OCI-LY7 (cell line): Measurements from ENCODE around the gene GRB10. TPM values are rescaled to one million over a fixed set of nuclear protein-coding genes. Genes with fewer than 3 reads are reported as not detected.

ENCODE experiments used
- BruUV-seq: library from RNA; stranded (reverse); fragments of 400-500 nt; replicated peaks from 2 replicates; lab custom pipeline; 2021; lab: Mats Ljungman, UMichigan
- CTCF ChIA-PET: fragments of 300-600 bp; sonication (Branson Sonifier 250); formaldehyde crosslinking; loops from one replicate; lab custom pipeline; 2022; ENCODE audit warnings: antibody characterized with exemption; ENCODE audit not compliant: unreplicated experiment; lab: Charles Lee
- POLR2A ChIA-PET: fragments of 300-600 bp; sonication (Branson Sonifier 250); formaldehyde crosslinking; loops from one replicate; lab custom pipeline; 2022; ENCODE audit warnings: antibody characterized with exemption; lab: Charles Lee
- DNase-seq: peaks from one replicate; pipeline ENCODE4 v3.0.0-alpha.2; 2015; ENCODE audit warnings: low spot score
- H2AFZ ChIP-seq: fragments of 200-600 bp; sonication (generic), shearing (Covaris generic); 2 replicates; pipeline ENCODE4 v1.6.1; 2014; ENCODE audit warnings: mild to moderate bottlenecking, antibody characterized with exemption, low read length, moderate library complexity
- H3K27ac ChIP-seq: fragments of 200-600 bp; sonication (generic); 2 replicates; pipeline ENCODE4 v1.5.1; 2014; ENCODE audit warnings: mixed run types, low read depth, mild to moderate bottlenecking, moderate library complexity, low read length, inconsistent platforms; ENCODE audit not compliant: poor library complexity, severe bottlenecking
- H3K36me3 ChIP-seq: fragments of 200-600 bp; sonication (generic); 2 replicates; pipeline ENCODE4 v1.6.1; 2014; ENCODE audit warnings: mild to moderate bottlenecking, antibody characterized with exemption, low read length, moderate library complexity, mixed read lengths; ENCODE audit not compliant: insufficient read depth
- H3K4me1 ChIP-seq: fragments of 200-600 bp; sonication (generic); 2 replicates; pipeline ENCODE4 v1.5.1; 2014; ENCODE audit warnings: mild to moderate bottlenecking, low read length; ENCODE audit not compliant: insufficient read depth, poor library complexity, severe bottlenecking
- H3K4me2 ChIP-seq: fragments of 200-600 bp; sonication (generic); 2 replicates; pipeline ENCODE4 v1.6.1; 2014; ENCODE audit warnings: mild to moderate bottlenecking, low read length
- H3K4me3 ChIP-seq: fragments of 200-600 bp; sonication (generic); 2 replicates; pipeline ENCODE4 v1.5.1; 2014; ENCODE audit warnings: mild to moderate bottlenecking, low read depth, low read length; ENCODE audit not compliant: poor library complexity, severe bottlenecking
- H3K79me2 ChIP-seq: fragments of 200-600 bp; sonication (generic); 2 replicates; pipeline ENCODE4 v1.6.1; 2016; ENCODE audit warnings: low read depth, mild to moderate bottlenecking, low read length, moderate library complexity, mixed read lengths; ENCODE audit not compliant: insufficient read depth
- H3K9me2 ChIP-seq: fragments of 200-600 bp; sonication (generic); 2 replicates; pipeline ENCODE4 v1.6.1; 2016; ENCODE audit warnings: mild to moderate bottlenecking, low read length, mixed read lengths; ENCODE audit not compliant: insufficient read depth
- H3K9me3 ChIP-seq: fragments of 200-600 bp; sonication (generic); 2 replicates; pipeline ENCODE4 v1.6.1; 2014; ENCODE audit warnings: mild to moderate bottlenecking, mixed run types, low read length, mixed read lengths
- H4K20me1 ChIP-seq: fragments of 200-600 bp; sonication (generic); 2 replicates; pipeline ENCODE4 v1.6.1; 2014; ENCODE audit warnings: mild to moderate bottlenecking, antibody characterized with exemption, low read length, moderate library complexity, mixed read lengths; ENCODE audit not compliant: insufficient read depth
- CTCF ChIP-seq: fragments of 200-600 bp; sonication (generic); conservative IDR thresholded peaks from 2 replicates; pipeline ENCODE4 v1.5.1; 2014; ENCODE audit warnings: mild to moderate bottlenecking, antibody characterized with exemption, low read length, moderate library complexity, mixed read lengths
- EZH2phosphoT487 ChIP-seq: fragments of 200-600 bp; sonication (generic); IDR thresholded peaks from 2 replicates; pipeline ENCODE4 v1.6.1; 2018; ENCODE audit warnings: low read depth, borderline replicate concordance, mild to moderate bottlenecking, mixed run types, antibody characterized with exemption, low read length, moderate library complexity, mixed read lengths
- intact Hi-C: fragments of 100-400 bp; cut with micrococcal nuclease; formaldehyde crosslinking; loops from one replicate; pipeline ENCODE4 v1.10.0; 2022; ENCODE audit not compliant: unreplicated experiment
- total RNA-seq, 2 experiments: library from RNA; depleted of rRNA in 1 of 2; stranded (reverse); fragments of >200 nt in 1 of 2; shearing (Covaris generic) in 1 of 2; gene quantifications; 2 replicates each; pipeline ENCODE4 v1.2.3, GENCODE V29; 2014 to 2022

GRB10 gene
- total RNA-seq, 2 experiments from 2014 or later: not detected

DNA sequence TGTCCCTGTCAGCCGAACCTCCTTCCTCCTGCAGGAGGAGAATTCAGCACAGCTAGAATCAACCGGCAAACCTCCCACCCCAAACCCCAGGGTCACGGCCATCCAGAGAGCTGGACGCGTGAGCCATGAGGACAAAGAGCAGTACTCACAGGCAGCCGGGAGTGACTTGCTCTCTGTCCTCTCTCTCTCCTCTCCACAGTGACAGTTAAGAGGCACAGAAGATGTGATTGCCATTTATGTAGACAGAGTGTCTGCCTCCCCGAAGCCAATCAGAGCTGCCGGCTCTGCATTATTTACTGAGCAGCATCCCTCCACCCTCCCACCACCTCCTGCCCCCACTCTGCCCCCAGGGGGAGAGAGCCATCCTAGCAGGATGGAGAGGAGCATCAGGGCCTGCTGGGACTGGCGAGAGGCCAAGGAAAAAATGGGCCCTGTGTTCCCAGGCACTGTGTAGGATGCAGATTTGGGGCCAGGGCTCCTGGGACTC is 221.8 kb downstream of the GRB10 start:
- Histone ChIP-seq H2AFZ (no peak overlapping the region), H3K4me2 (no peak overlapping the region), H3K9me2 (no peaks in the 10 kb centered on the region), H3K4me3 (no peak overlapping the region), H3K79me2 (no peaks in the 10 kb centered on the region), H3K9me3 (no peaks in the 10 kb centered on the region), H3K36me3 (no peaks in the 10 kb centered on the region), H4K20me1 (no peaks in the 10 kb centered on the region), H3K4me1 (no peaks in the 10 kb centered on the region), H3K27ac (no peak overlapping the region)
- no TSS peak for BruUV-seq
- TF ChIP-seq CTCF: no peak
- no peak for TF ChIP-seq EZH2phosphoT487
- intact Hi-C loops: no loop called here
- ChIA-PET POLR2A (no interaction called here), CTCF (no interaction called here)
- DNase-seq: no peak

DNA sequence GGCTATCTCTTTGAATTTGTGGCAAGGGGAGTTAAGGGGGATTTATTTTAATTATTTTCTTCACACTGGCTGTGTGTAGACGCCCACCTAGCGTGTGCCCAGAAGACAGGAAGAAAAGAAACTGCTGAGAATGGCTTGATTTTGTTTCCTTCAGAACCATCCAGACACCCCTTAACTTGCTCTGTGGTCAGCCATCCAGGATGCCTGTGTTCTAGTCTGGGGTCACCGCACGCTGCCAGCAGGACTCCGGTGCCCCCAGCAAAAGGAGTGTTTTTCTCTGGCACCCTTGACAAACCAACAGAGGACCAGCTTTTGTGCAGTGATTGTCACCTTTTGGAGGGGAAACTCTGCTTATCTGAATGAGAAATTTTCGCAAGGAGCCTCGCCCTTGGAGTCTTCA is 222.8 kb downstream of the GRB10 start:
- H3K4me2 ChIP-seq: no peak overlapping the region
- DNase-seq: no peak
- no peak overlapping the region for H3K4me3 ChIP-seq
- no TSS peak for BruUV-seq
- H3K36me3 ChIP-seq: no peaks in the 10 kb centered on the region
- intact Hi-C loops: no loop called here
- ChIA-PET CTCF (no interaction called here), POLR2A (interaction anchor here (0.6 kb wide), 1 partner anchor 219 kb away, joined by 4 read pairs; no protein-coding TSS in a partner anchor)
- H3K9me3 ChIP-seq: no peaks in the 10 kb centered on the region
- no peaks in the 10 kb centered on the region for H3K79me2 ChIP-seq
- no peak overlapping the region for H3K27ac ChIP-seq
- no peaks in the 10 kb centered on the region for H3K4me1 ChIP-seq
- TF ChIP-seq CTCF (no peak), EZH2phosphoT487 (no peak)
- H2AFZ ChIP-seq: no peak overlapping the region
- no peaks in the 10 kb centered on the region for H3K9me2 ChIP-seq
- H4K20me1 ChIP-seq: no peaks in the 10 kb centered on the region

GRCh38 chr7:50558294-50559053 is 224.2 kb downstream of the GRB10 start:
- Histone ChIP-seq H3K36me3 (no peaks in the 10 kb centered on the region), H3K4me3 (no peak overlapping the region), H3K9me3 (no peaks in the 10 kb centered on the region), H3K27ac (no peak overlapping the region), H3K4me2 (no peak overlapping the region), H3K4me1 (no peaks in the 10 kb centered on the region), H3K9me2 (no peaks in the 10 kb centered on the region), H3K79me2 (no peaks in the 10 kb centered on the region), H2AFZ (no peak overlapping the region), H4K20me1 (no peaks in the 10 kb centered on the region)
- ChIA-PET CTCF (no interaction called here), POLR2A (no interaction called here)
- TF ChIP-seq EZH2phosphoT487 (no peak), CTCF (no peak)
- BruUV-seq: no TSS peak
- intact Hi-C loops: no loop called here
- no peak for DNase-seq
